Activated CD4-positive, alpha-beta T cell treated with anti-CD3 and anti-CD28 coated beads, Interleukin-2, amount 10 ng/mL, durations not matched to agents 24 days and 14 days (primary cell): ENCODE results near the gene BOLA3. TPM values are rescaled to one million over a fixed set of nuclear protein-coding genes. Genes with fewer than 3 reads are reported as not detected.
"Not testable (repeated sequence)": the region's sequence is repeated elsewhere in the genome, so short reads cannot be mapped to it uniquely, and the experiment has no call there.

Experiments
- DNase-seq: peaks from one replicate; pipeline ENCODE4 v3.0.0; 2022
- H3K27ac Mint-ChIP-seq: one replicate; pipeline ENCODE4 v1.8.0; 2022; ENCODE audit warnings: mild to moderate bottlenecking, mixed read lengths
- H3K27me3 Mint-ChIP-seq: one replicate; pipeline ENCODE4 v1.8.0; 2022; ENCODE audit warnings: mixed read lengths
- H3K36me3 Mint-ChIP-seq: one replicate; pipeline ENCODE4 v1.8.0; 2022; ENCODE audit warnings: low read depth, mild to moderate bottlenecking, mixed read lengths
- H3K4me1 Mint-ChIP-seq: one replicate; pipeline ENCODE4 v1.8.0; 2021; ENCODE audit warnings: mixed read lengths
- H3K4me3 Mint-ChIP-seq: one replicate; pipeline ENCODE4 v1.8.0; 2022; ENCODE audit warnings: mild to moderate bottlenecking, moderate library complexity, mixed read lengths
- H3K9me3 Mint-ChIP-seq: one replicate; pipeline ENCODE4 v1.8.0; 2021; ENCODE audit warnings: mixed read lengths
- intact Hi-C: fragments of 100-400 bp; cut with micrococcal nuclease; formaldehyde crosslinking; loops from one replicate; pipeline ENCODE4 v1.15.1; 2023
- total RNA-seq: library from RNA; stranded (reverse); gene quantifications from 2 replicates; pipeline ENCODE4 v1.2.3, GENCODE V29; 2022

The BOLA3 gene
- total RNA-seq, 1 donor from 2014 or later, result 103 TPM

GRCh38 chr2:74091391-74091790 is 56.3 kb downstream of the BOLA3 start:
- Mint-ChIP-seq H3K27me3 (no peaks in the 10 kb centered on the region), H3K36me3 (peaks cover 27% of the 10 kb centered on the region), H3K27ac (no peak overlapping the region), H3K9me3 (no peaks in the 10 kb centered on the region), H3K4me1 (no peaks in the 10 kb centered on the region), H3K4me3 (no peak overlapping the region)
- intact Hi-C loops, result no loop called here
- DNase-seq, result no peak

GRCh38 chr2:74089816-74090745 is 57.6 kb downstream of the BOLA3 start:
- peaks cover 29% of the 10 kb centered on the region for H3K36me3 Mint-ChIP-seq

DNA sequence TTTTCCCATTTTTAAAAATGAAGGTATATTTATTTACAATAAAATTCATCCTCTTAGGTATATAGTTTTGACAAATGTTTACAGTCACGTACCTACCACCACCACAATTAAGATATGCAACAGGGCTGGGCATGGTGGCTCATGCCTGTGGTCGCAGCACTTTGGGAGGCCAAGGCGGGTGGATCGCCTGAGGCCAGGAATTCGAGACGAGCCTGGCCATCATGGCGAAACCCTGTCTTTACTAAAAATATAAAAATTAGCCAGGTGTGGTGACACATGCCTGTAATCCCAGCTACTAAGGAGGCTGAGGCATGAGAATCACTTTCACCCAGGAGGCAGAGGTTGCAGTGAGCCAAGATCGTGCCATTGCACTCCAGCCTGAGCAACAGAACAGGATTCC is 59.0 kb downstream of the BOLA3 start:
- H3K4me1 Mint-ChIP-seq, intact Hi-C loops, H3K9me3 Mint-ChIP-seq, DNase-seq, H3K27me3 Mint-ChIP-seq, H3K27ac Mint-ChIP-seq, H3K4me3 Mint-ChIP-seq: not testable (repeated sequence)
- peaks cover 22% of the 10 kb centered on the region for H3K36me3 Mint-ChIP-seq

More at GRCh38 chr2:74089816-74090745, 57.6 kb downstream of the BOLA3 start:
- H3K9me3 Mint-ChIP-seq, result no peaks in the 10 kb centered on the region
- no peak overlapping the region for H3K27ac Mint-ChIP-seq
- DNase-seq, result no peak
- no peaks in the 10 kb centered on the region for H3K4me1 Mint-ChIP-seq
- intact Hi-C loops, result no loop called here
- H3K4me3 Mint-ChIP-seq, result no peak overlapping the region
- no peaks in the 10 kb centered on the region for H3K27me3 Mint-ChIP-seq

DNA sequence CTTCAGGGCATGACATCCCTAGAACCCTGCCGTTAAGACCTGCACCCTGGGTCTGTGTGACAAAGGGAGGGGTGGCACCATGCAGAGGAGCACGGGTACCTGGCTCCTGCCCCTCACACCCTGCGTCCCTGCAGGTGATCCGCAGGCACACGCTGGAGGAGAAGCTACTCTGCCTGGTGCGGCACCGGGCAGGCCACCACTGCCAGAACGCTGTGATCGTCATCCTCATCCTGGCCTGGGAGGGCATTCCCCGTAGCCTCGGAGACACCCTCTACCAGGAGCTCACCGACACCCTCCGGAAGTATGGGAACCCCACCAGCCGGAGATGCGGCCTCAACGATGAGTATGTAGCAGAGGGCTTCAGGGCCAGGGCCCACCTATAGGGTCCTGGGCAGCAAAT is 60.0 kb downstream of the BOLA3 start:
- intact Hi-C loops, result no loop called here
- Mint-ChIP-seq H3K4me1 (no peaks in the 10 kb centered on the region), H3K36me3 (peaks cover 24% of the 10 kb centered on the region), H3K9me3 (no peaks in the 10 kb centered on the region), H3K27me3 (no peaks in the 10 kb centered on the region), H3K4me3 (no peak overlapping the region), H3K27ac (no peak overlapping the region)
- no peak for DNase-seq

DNA sequence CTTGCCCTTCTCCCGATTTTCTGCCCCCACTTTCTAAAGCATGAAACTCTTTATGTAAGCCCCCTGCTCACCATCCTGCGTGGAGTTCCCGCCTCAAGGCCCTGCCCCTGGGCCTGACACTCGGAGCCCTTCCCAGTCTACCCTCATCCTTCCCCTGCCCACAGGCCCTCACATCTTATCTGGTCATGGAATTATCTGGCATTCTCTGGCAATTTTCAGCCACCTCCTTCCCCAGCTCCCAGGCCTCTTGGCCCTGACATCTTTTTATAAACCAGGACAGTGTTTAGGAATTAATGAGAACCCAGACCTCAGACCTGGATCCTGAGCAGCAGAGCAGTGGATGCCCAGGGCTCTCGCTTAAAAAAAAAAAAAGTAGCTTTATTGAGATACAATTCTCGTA is 61.7 kb downstream of the BOLA3 start:
- H3K27ac Mint-ChIP-seq, result no peak overlapping the region
- no peaks in the 10 kb centered on the region for H3K9me3 Mint-ChIP-seq
- no peaks in the 10 kb centered on the region for H3K27me3 Mint-ChIP-seq
- no peaks in the 10 kb centered on the region for H3K4me1 Mint-ChIP-seq
- peaks cover 24% of the 10 kb centered on the region for H3K36me3 Mint-ChIP-seq
- H3K4me3 Mint-ChIP-seq, result no peak overlapping the region
- intact Hi-C loops, result no loop called here
- no peak for DNase-seq

Other genes with a start within 250 kb of the BOLA3 start
- gene DGUOK, start 221.0 kb downstream of the BOLA3 start, total RNA-seq, result 88.9 and 94.9 TPM in 2 replicates
- 20.7 and 22.0 TPM in 2 replicates for gene TET3, start 163.0 kb downstream of the BOLA3 start, total RNA-seq
- gene MOB1A, start 31.0 kb upstream of the BOLA3 start, total RNA-seq, result 203 and 204 TPM in 2 replicates
- gene MTHFD2, start 50.7 kb upstream of the BOLA3 start, total RNA-seq, result 418 and 439 TPM in 2 replicates
- gene SLC4A5, start 195.5 kb upstream of the BOLA3 start, total RNA-seq, result 0.93 and 1.4 TPM in 2 replicates
- 87.1 and 87.2 TPM in 2 replicates for gene DCTN1, start 232.4 kb upstream of the BOLA3 start, total RNA-seq